SU-DHL-6 (cell line): ENCODE measurements around the gene SKP1.

ENCODE experiments used
- CTCF ChIP-seq: fragments of 200-600 bp; sonication (generic); IDR thresholded peaks from one replicate; pipeline ENCODE4 v1.5.1; 2017; ENCODE audit warnings: antibody characterized with exemption, mild to moderate bottlenecking, low read length, moderate library complexity; ENCODE audit not compliant: insufficient read depth, poor library complexity, severe bottlenecking
- EZH2phosphoT487 ChIP-seq: fragments of 200-600 bp; sonication (generic), shearing (Covaris generic); conservative IDR thresholded peaks from 2 replicates; pipeline ENCODE4 v1.6.1; 2018; ENCODE audit warnings: mild to moderate bottlenecking, antibody characterized with exemption, low read length, moderate library complexity, mixed read lengths

GRCh38 chr5:134106991-134107701, 69.6 kb downstream of the SKP1 start:
- TF ChIP-seq CTCF (no peak), EZH2phosphoT487 (no peak)
